ENCODE results near the gene C18orf63. TPM values are rescaled to one million over a fixed set of nuclear protein-coding genes. Genes with fewer than 3 reads are reported as not detected.

C18orf63 gene
- total RNA-seq, 2 donors from 2014 or later = not detected

GRCh38 chr18:74281980-74282754 lies 33.5 kb upstream of the C18orf63 start:
- Histone ChIP-seq H3K4me1 (peaks cover 94% of the 10 kb centered on the region), H3K9me3 (no peaks in the 10 kb centered on the region), H3K36me3 (replicated peaks in 1 of 2; ENCODE audit: insufficient read depth in 1 of 2, low read depth in 2 of 2) (no peaks in the 10 kb centered on the region), H3K27ac (peak overlapping the region; percentile 74 to 95 (median 92)), H3K4me3 (no peak overlapping the region), H3K27me3 (no peaks in the 10 kb centered on the region)
- peak in 1 of 3 donors; percentile 3 for TF ChIP-seq POLR2A (IDR thresholded peaks at IDR 0.05)
- no peak for TF ChIP-seq CTCF (IDR thresholded peaks at IDR 0.05)
- peak; percentile 25 for ATAC-seq
- intact Hi-C loops (cut with DNase I) = no loop called here
- WGBS, 2 donors = 17 to 20% methylated on average over 12 of the region's 12 CpGs
- peak; percentile 45 to 67 (median 54) for DNase-seq

DNA sequence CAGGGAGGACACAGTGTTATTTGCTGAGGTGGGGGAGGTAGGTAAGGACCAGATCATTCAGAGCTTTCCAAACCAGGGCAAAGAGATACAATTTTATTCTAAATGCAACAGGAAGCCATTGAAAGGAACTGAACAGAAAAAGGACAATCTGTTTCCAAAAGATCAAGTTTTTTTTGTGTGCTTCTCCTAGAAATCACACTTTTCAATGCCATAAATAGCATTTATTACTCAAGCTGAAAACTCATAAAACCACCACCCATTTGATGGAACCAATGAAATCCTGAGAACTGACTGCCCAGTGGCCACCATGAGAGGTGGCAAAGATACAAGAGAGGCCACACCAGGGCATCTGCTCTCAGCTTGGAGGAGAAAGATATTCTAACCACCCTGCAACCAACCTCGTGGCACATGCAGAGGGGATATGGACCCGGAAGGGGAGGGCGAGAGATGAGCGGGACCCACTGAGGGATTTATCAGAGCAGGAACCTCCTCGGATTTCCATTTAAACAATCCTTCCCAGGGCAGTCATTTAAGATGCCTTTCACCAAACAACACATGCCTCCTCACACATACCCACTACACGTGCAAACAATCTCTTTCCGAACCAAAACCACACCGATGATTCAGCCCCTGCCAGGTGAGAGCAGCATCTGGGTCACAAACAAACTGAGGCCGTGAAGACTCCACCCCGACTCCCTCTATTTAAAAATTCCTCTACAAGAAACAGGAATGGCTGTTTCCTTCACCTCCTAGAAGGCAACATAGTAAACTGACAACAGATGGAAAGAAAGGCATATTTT lies 32.7 kb upstream of the C18orf63 start:
- H3K4me1 ChIP-seq = peaks cover 94% of the 10 kb centered on the region
- TF ChIP-seq POLR2A (IDR thresholded peaks at IDR 0.05) (no peak), CTCF (IDR thresholded peaks at IDR 0.05) (no peak)
- intact Hi-C loops (cut with DNase I) = no loop called here
- no peaks in the 10 kb centered on the region for H3K36me3 ChIP-seq (replicated peaks in 1 of 2; ENCODE audit: insufficient read depth in 1 of 2, low read depth in 2 of 2)
- no peaks in the 10 kb centered on the region for H3K27me3 ChIP-seq
- DNase-seq (no peak), ATAC-seq (no peak)
- 27 to 37% methylated on average over 10 of the region's 10 CpGs for WGBS, 2 donors
- H3K9me3 ChIP-seq = no peaks in the 10 kb centered on the region
- peak overlapping the region; percentile 74 to 95 (median 92) for H3K27ac ChIP-seq
- H3K4me3 ChIP-seq = no peak overlapping the region

GRCh38 chr18:74283646-74284045 lies 32.0 kb upstream of the C18orf63 start:
- no peak overlapping the region for H3K4me3 ChIP-seq
- TF ChIP-seq CTCF (IDR thresholded peaks at IDR 0.05) (no peak), POLR2A (IDR thresholded peaks at IDR 0.05) (no peak)
- DNase-seq (peak in 1 of 4 donors; percentile 59), ATAC-seq (no peak)
- no peaks in the 10 kb centered on the region for H3K9me3 ChIP-seq
- 46 to 60% methylated on average over 10 of the region's 10 CpGs for WGBS, 2 donors
- peak overlapping the region; percentile 74 to 95 (median 92) for H3K27ac ChIP-seq
- intact Hi-C loops (cut with DNase I) = no loop called here
- H3K27me3 ChIP-seq = no peaks in the 10 kb centered on the region
- H3K36me3 ChIP-seq (replicated peaks in 1 of 2; ENCODE audit: insufficient read depth in 1 of 2, low read depth in 2 of 2) = no peaks in the 10 kb centered on the region
- peaks cover 94% of the 10 kb centered on the region for H3K4me1 ChIP-seq

DNA sequence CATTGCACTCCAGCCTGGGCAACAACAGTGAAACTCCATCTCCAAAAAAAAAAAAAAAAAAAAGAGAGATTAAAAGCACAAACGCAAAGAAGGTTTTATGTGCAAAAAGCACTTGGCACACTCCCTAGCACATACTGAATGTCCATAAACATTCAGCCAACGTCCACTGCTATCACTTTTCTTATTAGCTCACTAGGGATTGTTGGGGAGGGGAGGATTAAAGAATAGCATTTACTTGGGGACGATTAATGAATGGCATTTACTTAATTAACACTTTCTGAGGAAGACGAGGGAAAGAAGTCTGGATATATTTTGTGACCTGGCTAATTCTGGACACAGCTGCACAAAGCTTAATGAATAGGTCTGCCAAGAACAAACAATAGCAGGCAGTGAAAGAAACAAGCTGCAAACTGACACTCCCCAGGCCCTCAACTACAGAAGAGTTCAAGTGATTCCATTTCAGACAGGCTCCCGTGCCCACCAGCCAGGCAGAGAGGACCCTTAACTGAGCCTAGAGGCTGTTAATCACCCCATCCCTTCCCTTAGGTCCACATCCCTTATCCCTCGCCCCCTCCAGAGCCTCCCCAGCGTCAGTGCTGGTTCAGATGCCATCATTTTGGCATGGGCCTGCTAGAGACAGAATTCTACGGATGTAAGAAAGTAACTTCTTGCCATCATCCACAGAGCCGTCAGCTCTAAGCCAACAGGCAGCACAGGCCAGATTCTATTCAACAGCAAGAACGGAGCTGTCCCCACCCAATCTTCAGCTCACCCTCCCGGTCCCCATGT lies 31.3 kb upstream of the C18orf63 start:
- no peaks in the 10 kb centered on the region for H3K27me3 ChIP-seq
- WGBS, 2 donors = 20 to 26% methylated on average over 10 to 11 of the region's 11 CpGs
- peak overlapping the region; percentile 72 to 95 (median 92) for H3K27ac ChIP-seq
- H3K9me3 ChIP-seq = no peaks in the 10 kb centered on the region
- H3K4me1 ChIP-seq = peaks cover 95% of the 10 kb centered on the region
- no peak for DNase-seq
- intact Hi-C loops (cut with DNase I) = no loop called here
- TF ChIP-seq POLR2A (IDR thresholded peaks at IDR 0.05) (no peak), CTCF (IDR thresholded peaks at IDR 0.05) (no peak)
- no peak for ATAC-seq
- no peak overlapping the region for H3K4me3 ChIP-seq
- H3K36me3 ChIP-seq (replicated peaks in 1 of 2; ENCODE audit: insufficient read depth in 1 of 2, low read depth in 2 of 2) = no peaks in the 10 kb centered on the region
